ENCODE results near the gene PLOD3. TPM values are rescaled to one million over a fixed set of nuclear protein-coding genes. Genes with fewer than 3 reads are reported as not detected.

Gene PLOD3
- total RNA-seq, 1 experiment from 2014 or later, result 48.3 TPM

DNA sequence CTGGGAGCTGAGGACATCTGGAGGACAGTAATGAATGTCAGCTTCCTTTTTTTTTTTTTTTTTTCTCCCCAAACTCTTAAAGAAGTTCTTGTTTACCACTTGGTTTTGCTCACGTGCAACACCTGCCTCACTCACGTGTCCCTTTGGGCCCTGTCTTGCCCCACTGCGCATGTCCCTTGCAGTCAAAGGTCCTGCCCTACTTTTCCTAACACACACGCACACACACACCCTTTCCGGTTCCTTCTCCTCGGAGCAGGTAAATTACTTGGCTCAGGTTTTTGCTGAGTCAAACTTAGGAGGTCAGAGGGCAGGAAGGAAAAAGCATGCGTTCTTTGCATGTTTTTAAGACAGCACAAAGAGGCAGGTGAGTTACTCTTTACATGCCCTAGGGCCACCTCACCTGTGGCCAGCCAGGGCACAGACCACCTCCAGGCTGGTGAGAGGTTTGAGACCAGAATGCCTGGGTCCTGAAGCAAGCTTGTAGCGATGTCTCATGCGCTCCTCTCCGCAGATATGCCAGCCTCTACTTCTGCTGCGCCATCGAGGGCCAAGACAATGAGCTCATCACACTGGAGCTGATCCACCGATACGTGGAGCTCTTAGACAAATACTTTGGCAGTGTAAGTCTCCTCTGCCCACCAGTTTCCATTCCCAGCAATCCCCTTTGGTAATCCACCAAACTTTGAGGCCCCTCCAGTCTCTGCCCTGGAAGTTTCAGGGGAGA, 60.4 kb downstream of the PLOD3 start:
- ChIA-PET POLR2A (interaction anchor here (0.6 kb wide), 1 partner anchor 82 kb away, joined by 3 read pairs; no protein-coding TSS in a partner anchor), CTCF (interaction anchor here (0.6 to 6.9 kb wide), 27 partner anchors 8 to 262 kb away, joined by 3 to 109 read pairs (median 5); partner anchors contain the start of genes MOGAT3, SERPINE1 and VGF)
- Mint-ChIP-seq H3K36me3 (peaks cover 5% of the 10 kb centered on the region; the same call in 1 of the 2 replicates), H3K27me3 (ENCODE audit: low read depth) (peaks cover 19% of the 10 kb centered on the region), H3K4me1 (peaks cover 52% of the 10 kb centered on the region), H3K27ac (peak overlapping the region; percentile 89), H3K4me3 (peak overlapping the region; percentile 2; the same call in 1 of the 2 replicates), H3K9me3 (0 out of 2 replicates have a peak, but pooled peaks cover 3% of the 10 kb centered on the region)
- TF ChIP-seq, protein P1, sequence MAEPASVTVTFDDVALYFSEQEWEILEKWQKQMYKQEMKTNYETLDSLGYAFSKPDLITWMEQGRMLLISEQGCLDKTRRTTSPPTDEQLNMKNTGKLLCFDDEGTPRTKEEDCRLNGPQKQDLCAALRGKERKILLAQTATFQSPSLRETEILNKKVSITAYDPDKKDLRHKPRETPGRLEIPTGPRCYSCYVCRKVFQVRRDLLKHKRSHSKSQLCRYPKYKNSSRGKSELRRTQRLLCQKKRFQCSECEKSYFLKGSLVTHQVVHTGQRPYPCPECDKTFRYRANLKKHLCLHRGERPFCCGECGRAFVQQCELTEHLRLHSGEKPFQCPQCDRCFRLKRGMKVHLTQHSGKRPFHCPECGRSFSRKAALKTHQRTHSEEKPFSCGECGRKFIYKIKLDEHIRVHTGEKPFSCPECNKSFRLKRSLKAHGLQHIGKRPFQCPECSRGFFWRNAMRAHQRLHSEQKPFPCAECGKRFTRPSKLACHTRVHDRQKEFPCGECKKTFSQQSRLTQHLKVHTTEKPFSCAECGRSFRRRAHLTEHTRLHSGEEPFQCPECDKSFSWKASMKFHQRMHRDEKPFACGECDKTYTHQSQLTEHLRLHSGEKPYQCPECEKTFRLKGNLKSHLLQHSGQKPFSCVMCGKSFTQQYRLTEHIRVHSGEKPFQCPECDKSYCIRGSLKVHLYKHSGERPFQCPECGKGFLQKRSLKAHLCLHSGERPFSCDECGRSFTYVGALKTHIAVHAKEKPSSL (CRISPR knock-in tag; conservative IDR thresholded peaks at IDR 0.05), result no peak
- TF ChIP-seq, protein P2, sequence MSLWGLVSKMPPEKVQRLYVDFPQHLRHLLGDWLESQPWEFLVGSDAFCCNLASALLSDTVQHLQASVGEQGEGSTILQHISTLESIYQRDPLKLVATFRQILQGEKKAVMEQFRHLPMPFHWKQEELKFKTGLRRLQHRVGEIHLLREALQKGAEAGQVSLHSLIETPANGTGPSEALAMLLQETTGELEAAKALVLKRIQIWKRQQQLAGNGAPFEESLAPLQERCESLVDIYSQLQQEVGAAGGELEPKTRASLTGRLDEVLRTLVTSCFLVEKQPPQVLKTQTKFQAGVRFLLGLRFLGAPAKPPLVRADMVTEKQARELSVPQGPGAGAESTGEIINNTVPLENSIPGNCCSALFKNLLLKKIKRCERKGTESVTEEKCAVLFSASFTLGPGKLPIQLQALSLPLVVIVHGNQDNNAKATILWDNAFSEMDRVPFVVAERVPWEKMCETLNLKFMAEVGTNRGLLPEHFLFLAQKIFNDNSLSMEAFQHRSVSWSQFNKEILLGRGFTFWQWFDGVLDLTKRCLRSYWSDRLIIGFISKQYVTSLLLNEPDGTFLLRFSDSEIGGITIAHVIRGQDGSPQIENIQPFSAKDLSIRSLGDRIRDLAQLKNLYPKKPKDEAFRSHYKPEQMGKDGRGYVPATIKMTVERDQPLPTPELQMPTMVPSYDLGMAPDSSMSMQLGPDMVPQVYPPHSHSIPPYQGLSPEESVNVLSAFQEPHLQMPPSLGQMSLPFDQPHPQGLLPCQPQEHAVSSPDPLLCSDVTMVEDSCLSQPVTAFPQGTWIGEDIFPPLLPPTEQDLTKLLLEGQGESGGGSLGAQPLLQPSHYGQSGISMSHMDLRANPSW (CRISPR knock-in tag; conservative IDR thresholded peaks at IDR 0.05; ENCODE audit: low read depth), result no peak
- TF ChIP-seq ZNF138 (CRISPR knock-in tag; conservative IDR thresholded peaks at IDR 0.05), result no peak
- no peak for TF ChIP-seq NFE2L1 (CRISPR knock-in tag; IDR thresholded peaks at IDR 0.05)
- TF ChIP-seq TEAD1 (CRISPR knock-in tag; IDR thresholded peaks at IDR 0.05), result no peak
- TF ChIP-seq ZNF219 (CRISPR knock-in tag; IDR thresholded peaks at IDR 0.05; ENCODE audit: borderline replicate concordance), result no peak
- TF ChIP-seq GTF2I (CRISPR knock-in tag; conservative IDR thresholded peaks at IDR 0.05), result no peak
- no peak for TF ChIP-seq PRRX2 (CRISPR knock-in tag; IDR thresholded peaks at IDR 0.05)
- no peak for TF ChIP-seq OVOL2 (CRISPR knock-in tag; IDR thresholded peaks at IDR 0.05; ENCODE audit: borderline replicate concordance)
- no peak for TF ChIP-seq NFYB (CRISPR knock-in tag; conservative IDR thresholded peaks at IDR 0.05; ENCODE audit: low read depth)
- TF ChIP-seq, protein P3, sequence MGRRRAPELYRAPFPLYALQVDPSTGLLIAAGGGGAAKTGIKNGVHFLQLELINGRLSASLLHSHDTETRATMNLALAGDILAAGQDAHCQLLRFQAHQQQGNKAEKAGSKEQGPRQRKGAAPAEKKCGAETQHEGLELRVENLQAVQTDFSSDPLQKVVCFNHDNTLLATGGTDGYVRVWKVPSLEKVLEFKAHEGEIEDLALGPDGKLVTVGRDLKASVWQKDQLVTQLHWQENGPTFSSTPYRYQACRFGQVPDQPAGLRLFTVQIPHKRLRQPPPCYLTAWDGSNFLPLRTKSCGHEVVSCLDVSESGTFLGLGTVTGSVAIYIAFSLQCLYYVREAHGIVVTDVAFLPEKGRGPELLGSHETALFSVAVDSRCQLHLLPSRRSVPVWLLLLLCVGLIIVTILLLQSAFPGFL (CRISPR knock-in tag; IDR thresholded peaks at IDR 0.05; ENCODE audit: borderline replicate concordance), result no peak
- TF ChIP-seq ZNF416 (CRISPR knock-in tag; IDR thresholded peaks at IDR 0.05), result no peak
- no peak for TF ChIP-seq ZNF671 (CRISPR knock-in tag; IDR thresholded peaks at IDR 0.05)
- no peak for TF ChIP-seq CBFB (CRISPR knock-in tag; IDR thresholded peaks at IDR 0.05; ENCODE audit: low read depth)
- TF ChIP-seq SMAD4 (CRISPR knock-in tag; IDR thresholded peaks at IDR 0.05), result no peak
- TF ChIP-seq NFATC4 (CRISPR knock-in tag; IDR thresholded peaks at IDR 0.05), result no peak
- no peak for TF ChIP-seq HMGA2 (CRISPR knock-in tag; IDR thresholded peaks at IDR 0.05)
- no peak for TF ChIP-seq GABPB1 (CRISPR knock-in tag; IDR thresholded peaks at IDR 0.05)
- no peak for TF ChIP-seq RORB (CRISPR knock-in tag; IDR thresholded peaks at IDR 0.05)
- no peak for TF ChIP-seq SMAD3 (CRISPR knock-in tag; IDR thresholded peaks at IDR 0.05; ENCODE audit: borderline replicate concordance)
- ATAC-seq, result no peak
- no peak for DNase-seq (ENCODE audit: low spot score)

DNA sequence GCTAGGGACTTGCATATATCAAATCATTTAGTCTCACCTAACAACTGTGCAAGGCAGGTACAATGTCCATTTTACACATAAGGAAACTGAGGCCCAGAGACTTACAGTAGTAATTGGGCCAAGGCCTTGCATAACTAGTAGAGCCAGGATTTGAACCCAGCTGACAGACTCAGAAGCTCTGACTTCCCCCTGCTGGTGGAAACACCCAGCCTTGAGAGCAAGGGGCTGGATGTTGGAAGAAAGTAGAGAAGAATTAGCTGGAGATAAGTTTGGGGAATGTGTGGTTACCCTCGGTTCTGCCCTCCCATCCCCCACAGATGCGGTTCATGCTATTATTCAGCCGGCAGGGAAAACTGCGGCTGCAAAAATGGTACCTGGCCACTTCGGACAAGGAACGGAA, 61.1 kb downstream of the PLOD3 start:
- ChIA-PET CTCF (interaction anchor here (0.6 to 6.9 kb wide), 27 partner anchors 9 to 261 kb away, joined by 3 to 109 read pairs (median 5); partner anchors contain the start of genes MOGAT3, SERPINE1 and VGF), POLR2A (interaction anchor here (0.6 kb wide), 1 partner anchor 83 kb away, joined by 3 read pairs; no protein-coding TSS in a partner anchor)
- H3K4me1 Mint-ChIP-seq, result peaks cover 47% of the 10 kb centered on the region
- H3K4me3 Mint-ChIP-seq, result peak overlapping the region; percentile 15; the same call in 1 of the 2 replicates
- 0 out of 2 replicates have a peak, but pooled peaks cover 3% of the 10 kb centered on the region for H3K9me3 Mint-ChIP-seq
- H3K27ac Mint-ChIP-seq, result no peak overlapping the region; the same call in 1 of the 2 replicates
- no peak for DNase-seq (ENCODE audit: low spot score)
- ATAC-seq, result no peak
- TF ChIP-seq ELF4 (CRISPR knock-in tag; IDR thresholded peaks at IDR 0.05; ENCODE audit: low read depth) (no peak), TEAD1 (CRISPR knock-in tag; IDR thresholded peaks at IDR 0.05) (no peak)
- peaks cover 5% of the 10 kb centered on the region; the same call in 1 of the 2 replicates for H3K36me3 Mint-ChIP-seq
- peaks cover 18% of the 10 kb centered on the region for H3K27me3 Mint-ChIP-seq (ENCODE audit: low read depth)

Small RNA genes within 50 kb of the gene (microRNA-seq; reads per million reads assigned to microRNA genes)
- gene MIR4653 (ENCODE audit: borderline number of aligned reads), result not detected

Other genes with a start within 250 kb of the PLOD3 start
- gene MUC12, start 248.0 kb downstream of the PLOD3 start, total RNA-seq (2021), result 5.7 to 6.5 TPM (median 5.8 TPM) in 3 replicates
- not detected in 3 replicates for gene MUC17, start 197.5 kb downstream of the PLOD3 start, total RNA-seq (2021)
- gene TRIM56, start 132.1 kb downstream of the PLOD3 start, total RNA-seq (2021), result 23.1 to 24.2 TPM (median 23.4 TPM) in 3 replicates
- gene SERPINE1, start 90.5 kb downstream of the PLOD3 start, total RNA-seq (2021), result 1.1 to 2.6 TPM (median 2.2 TPM) in 3 replicates
- 60.7 to 80.0 TPM (median 78.2 TPM) in 3 replicates for gene AP1S1, start 63.1 kb downstream of the PLOD3 start, total RNA-seq (2021)
- gene VGF, start 52.0 kb downstream of the PLOD3 start, total RNA-seq (2021), result 5.2 to 6.4 TPM (median 5.6 TPM) in 3 replicates
- gene NAT16, start 37.3 kb downstream of the PLOD3 start, total RNA-seq (2021), result 0.32 to 0.62 TPM (median 0.39 TPM) in 3 replicates
- gene MOGAT3, start 16.5 kb downstream of the PLOD3 start, total RNA-seq (2021), result 0.81 to 0.92 TPM (median 0.82 TPM) in 3 replicates
- 61.9 to 63.9 TPM (median 62.8 TPM) in 3 replicates for gene ZNHIT1, start 584 bp upstream of the PLOD3 start, total RNA-seq (2021)
- 5.9 to 6.9 TPM (median 6.5 TPM) in 3 replicates for gene CLDN15, start 20.2 kb upstream of the PLOD3 start, total RNA-seq (2021)
- 121 to 123 TPM (median 122 TPM) in 3 replicates for gene FIS1, start 27.5 kb upstream of the PLOD3 start, total RNA-seq (2021)
- gene IFT22, start 104.2 kb upstream of the PLOD3 start, total RNA-seq (2021), result 13.7 to 16.6 TPM (median 15.5 TPM) in 3 replicates
- 64.4 to 70.9 TPM (median 67.0 TPM) in 3 replicates for gene COL26A1, start 145.3 kb upstream of the PLOD3 start, total RNA-seq (2021)

Measured in WTC11 (cell line).